ENCODE measurements around the gene SPEN. TPM values are rescaled to one million over a fixed set of nuclear protein-coding genes. Genes with fewer than 3 reads are reported as not detected.
A peak's percentile ranks its signal among the peaks of the same experiment; 100 is the strongest.

SPEN gene
- total and polyA plus RNA-seq, 2 of the 13 experiments (the other 11 are each of a cell fraction or from before 2014, with no cell fraction given) = 4.8 to 14.0 TPM

DNA sequence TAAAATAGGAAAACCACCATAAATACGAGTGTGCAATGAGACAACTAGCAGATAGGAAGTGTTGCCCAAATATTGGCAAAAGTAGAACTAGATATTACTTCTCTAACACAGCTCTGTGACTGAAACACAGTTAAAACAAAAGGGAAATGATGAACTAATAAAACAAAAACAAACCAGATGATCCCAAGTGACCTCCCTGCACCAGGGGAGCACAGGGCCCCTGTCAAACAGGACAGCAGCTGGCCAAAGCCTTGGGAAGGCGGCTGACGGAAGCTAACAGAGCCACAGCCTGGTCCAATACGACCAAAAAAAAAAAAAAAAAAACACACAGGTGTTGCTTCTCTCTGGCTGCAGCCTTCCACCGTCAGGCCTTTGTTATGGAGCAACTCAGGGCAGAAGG, 110.6 kb downstream of the SPEN start:
- TF ChIP-seq SMYD3 (CRISPR knock-in tag; IDR thresholded peaks at IDR 0.05) = no peak
- TF ChIP-seq TCF12 (IDR thresholded peaks at IDR 0.05) = no peak
- no peak for TF ChIP-seq TCF12 (CRISPR knock-in tag; IDR thresholded peaks at IDR 0.05)
- TF ChIP-seq ZNF761 (CRISPR knock-in tag; conservative IDR thresholded peaks at IDR 0.05) = no peak
- TF ChIP-seq PCBP2 (optimal IDR thresholded peaks at IDR 0.05; ENCODE audit: low read depth, low read length, poor library complexity, severe bottlenecking) = no peak
- no peak for FAIRE-seq
- Histone ChIP-seq H2AFZ (ENCODE audit: low read length) (no peak overlapping the region), H3K36me3 (replicated peaks in 1 of 2; ENCODE audit: control insufficient read depth in 1 of 2, insufficient read depth in 2 of 2, low read length in 2 of 2) (peaks cover 2 to 8% of the 10 kb centered on the region in 2 experiments; a peak in 2 of 5 replicates), H3K27me3 (ENCODE audit: control insufficient read depth in 1 of 2, insufficient read depth in 2 of 2, low read length in 2 of 2) (no peaks in the 10 kb centered on the region), H3K4me2 (ENCODE audit: low read depth, low read length) (no peak overlapping the region), H3K4me3 (replicated peaks in 1 of 3; ENCODE audit: insufficient read depth in 1 of 3, low read depth in 2 of 3, low read length in 3 of 3) (no peak overlapping the region), H3K79me2 (ENCODE audit: insufficient read depth, low read length) (peaks cover 11% of the 10 kb centered on the region), H3K9me3 (ENCODE audit: low read length) (no peaks in the 10 kb centered on the region), H4K20me1 (ENCODE audit: insufficient read depth, low read length) (peaks cover 5% of the 10 kb centered on the region; the same call in 1 of the 2 replicates), H3K9ac (ENCODE audit: insufficient read depth, low read depth, low read length) (no peak overlapping the region), H3K4me1 (ENCODE audit: insufficient read depth, low read length) (no peaks in the 10 kb centered on the region), H3K27ac (ENCODE audit: extremely low read length, insufficient read depth, low read length) (no peak overlapping the region)
- intact Hi-C loops (cut with micrococcal nuclease; ENCODE audit: unreplicated experiment) = loop anchor here (2.0 kb wide), 1 partner anchor 37 kb away; no protein-coding TSS in a partner anchor
- no TSS peak for BruUV-seq (replicated peaks)
- in situ Hi-C loops (cut with HindIII; ENCODE audit: extremely low pct_ligation_motif_present, low pct_unique_long_range_greater_than_20kb) = no loop called here
- no peak for DNase-seq (ENCODE audit: low spot score)
- ChIA-PET POLR2A (no interaction called here), CTCF (ENCODE audit: low intra/inter-chr PET ratio, low total read pairs) (interaction anchor here (1.5 kb wide), 1 partner anchor 36 kb away, joined by 5 read pairs; no protein-coding TSS in a partner anchor)
- 88% methylated on average over 5 of the region's 5 CpGs for WGBS (ENCODE audit: low lambda C conversion rate)
- ATAC-seq = no peak

- in situ Hi-C loops (cut with HindIII; ENCODE audit: extremely low pct_ligation_motif_present, low pct_unique_long_range_greater_than_20kb) = no loop called here
- Histone ChIP-seq H3K79me2 (ENCODE audit: insufficient read depth, low read length) (peaks cover 11% of the 10 kb centered on the region), H2AFZ (ENCODE audit: low read length) (no peak overlapping the region), H3K4me2 (ENCODE audit: low read depth, low read length) (no peak overlapping the region), H3K36me3 (replicated peaks in 1 of 2; ENCODE audit: control insufficient read depth in 1 of 2, insufficient read depth in 2 of 2, low read length in 2 of 2) (peaks cover 2 to 8% of the 10 kb centered on the region in 2 experiments; a peak in 2 of 5 replicates), H4K20me1 (ENCODE audit: insufficient read depth, low read length) (peaks cover 5% of the 10 kb centered on the region; the same call in 1 of the 2 replicates), H3K9me3 (ENCODE audit: low read length) (no peaks in the 10 kb centered on the region), H3K27ac (ENCODE audit: extremely low read length, insufficient read depth, low read length) (no peak overlapping the region), H3K4me1 (ENCODE audit: insufficient read depth, low read length) (no peaks in the 10 kb centered on the region), H3K27me3 (ENCODE audit: control insufficient read depth in 1 of 2, insufficient read depth in 2 of 2, low read length in 2 of 2) (no peaks in the 10 kb centered on the region), H3K4me3 (replicated peaks in 1 of 3; ENCODE audit: insufficient read depth in 1 of 3, low read depth in 2 of 3, low read length in 3 of 3) (no peak overlapping the region), H3K9ac (ENCODE audit: insufficient read depth, low read depth, low read length) (no peak overlapping the region)
- no peak for TF ChIP-seq ZNF326 (CRISPR knock-in tag; IDR thresholded peaks at IDR 0.05; ENCODE audit: borderline replicate concordance)
- peak; percentile 34; the same call in 1 of the 2 replicates for TF ChIP-seq CTCF (CRISPR knock-in tag; IDR thresholded peaks at IDR 0.05)
- no peak for TF ChIP-seq PREB (CRISPR knock-in tag; IDR thresholded peaks at IDR 0.05)
- peak; percentile 45 for TF ChIP-seq STAG1 (CRISPR knock-in tag; IDR thresholded peaks at IDR 0.05)
- TF ChIP-seq ZSCAN29 (CRISPR knock-in tag; conservative IDR thresholded peaks at IDR 0.05) = no peak
- intact Hi-C loops (cut with micrococcal nuclease; ENCODE audit: unreplicated experiment) = loop anchor here (2.0 kb wide), 1 partner anchor 36 kb away; no protein-coding TSS in a partner anchor
- no peak for FAIRE-seq
- BruUV-seq (replicated peaks) = no TSS peak
- CTCF ChIA-PET (ENCODE audit: low intra/inter-chr PET ratio, low total read pairs) = no interaction called here
- no peak for ATAC-seq
- no peak for DNase-seq (ENCODE audit: low spot score)
- POLR2A ChIA-PET = no interaction called here
Observed at GRCh38 chr1:15958793-15959192, 111.3 kb downstream of the SPEN start.
